DND-41 (cell line): Measurements from ENCODE around the gene RANBP9.

Source experiments
- ATAC-seq: fragments of 200-7000 bp; cut with Tn5 transposase; 3 replicates; pipeline ENCODE4 v1.9.1; 2021; ENCODE audit warnings: low read depth; ENCODE audit not compliant: insufficient read depth
- DNase-seq: peaks from one replicate; pipeline ENCODE4 v3.0.0-alpha.2; 2020
- H2AFZ ChIP-seq: 2 replicates; pipeline ENCODE4 v1.6.0; 2012; ENCODE audit warnings: low read depth, low read length
- H3K27ac ChIP-seq: 2 replicates; pipeline ENCODE4 v1.5.1; 2012; ENCODE audit warnings: low read length, inconsistent platforms
- H3K27me3 ChIP-seq: fragments of 200-600 bp; sonication (generic); 2 replicates; pipeline ENCODE4 v1.6.0; 2012; ENCODE audit warnings: low read length, mild to moderate bottlenecking, inconsistent platforms; ENCODE audit not compliant: insufficient read depth, poor library complexity
- H3K36me3 ChIP-seq: 2 replicates; pipeline ENCODE4 v1.5.1; 2012; ENCODE audit warnings: low read length, inconsistent platforms; ENCODE audit not compliant: insufficient read depth
- H3K4me1 ChIP-seq: 2 replicates; pipeline ENCODE4 v1.5.1; 2012; ENCODE audit warnings: mild to moderate bottlenecking, low read length; ENCODE audit not compliant: insufficient read depth
- H3K4me2 ChIP-seq: 2 replicates; pipeline ENCODE4 v1.6.0; 2012; ENCODE audit warnings: mild to moderate bottlenecking, moderate library complexity, low read length, inconsistent platforms; ENCODE audit not compliant: insufficient read depth
- H3K4me3 ChIP-seq, 2 experiments: fragments of 200-600 bp in 1 of 2; shearing (Covaris generic) in 1 of 2; 2 replicates each; pipeline ENCODE4 v1.5.1; 2012 to 2016; ENCODE audit warnings: inconsistent platforms in 2 of 2, low read length in 2 of 2, mild to moderate bottlenecking in 2 of 2, low read depth in 1 of 2, moderate library complexity in 1 of 2
- H3K79me2 ChIP-seq: 2 replicates; pipeline ENCODE4 v1.6.0; 2012; ENCODE audit warnings: low read length, inconsistent platforms; ENCODE audit not compliant: insufficient read depth
- H3K9ac ChIP-seq: 2 replicates; pipeline ENCODE4 v1.6.0; 2012; ENCODE audit warnings: low read depth, mild to moderate bottlenecking, inconsistent platforms, low read length, moderate library complexity
- H3K9me3 ChIP-seq: 2 replicates; pipeline ENCODE4 v1.5.1; 2012; ENCODE audit warnings: low read length, moderate library complexity, mild to moderate bottlenecking, inconsistent platforms; ENCODE audit not compliant: insufficient read depth, severe bottlenecking
- H4K20me1 ChIP-seq: 2 replicates; pipeline ENCODE4 v1.6.0; 2012; ENCODE audit warnings: low read length; ENCODE audit not compliant: insufficient read depth
- EZH2 ChIP-seq: IDR thresholded peaks from 3 replicates; pipeline ENCODE4 v1.6.1; 2012; ENCODE audit warnings: borderline replicate concordance, low read depth, mild to moderate bottlenecking, moderate library complexity, low read length, inconsistent platforms; ENCODE audit not compliant: severe bottlenecking
- TF ChIP-seq, protein P1 (sequence below): IDR thresholded peaks from 2 replicates; pipeline ENCODE4 v1.5.1; 2012; ENCODE audit warnings: borderline replicate concordance, low read length, moderate library complexity, mild to moderate bottlenecking; ENCODE audit not compliant: poor library complexity, severe bottlenecking; ENCODE audit errors: extremely low read depth

The RANBP9 gene

DNA sequence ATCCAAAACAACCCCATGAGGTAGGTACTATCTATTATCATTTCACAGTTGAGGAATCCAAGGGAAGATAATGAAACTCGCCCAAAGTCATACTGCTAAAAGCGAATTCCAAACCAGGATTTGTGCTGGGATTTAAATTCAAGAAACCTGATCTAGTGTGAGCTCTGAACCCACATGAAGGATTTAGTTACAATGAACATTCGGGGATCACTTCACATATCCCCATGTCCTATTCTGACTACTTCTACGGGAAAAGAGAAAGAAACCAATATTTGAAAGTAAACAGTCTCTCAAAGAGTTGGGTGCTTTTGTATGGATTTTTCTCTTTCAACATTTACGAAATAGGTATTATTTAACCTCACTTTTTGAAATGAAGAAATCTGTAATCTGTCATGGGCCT lies 12.9 kb downstream of the RANBP9 start:
- Histone ChIP-seq H3K4me2 (no peak overlapping the region), H3K9me3 (no peaks in the 10 kb centered on the region), H3K4me1 (peaks cover 10% of the 10 kb centered on the region; the same call in 1 of the 2 replicates), H3K9ac (no peak overlapping the region), H3K4me3 (no peak overlapping the region), H3K36me3 (peaks cover 50% of the 10 kb centered on the region), H3K27me3 (no peaks in the 10 kb centered on the region), H3K79me2 (peaks cover 99% of the 10 kb centered on the region), H2AFZ (no peak overlapping the region), H4K20me1 (peaks cover 69% of the 10 kb centered on the region), H3K27ac (no peak overlapping the region)
- DNase-seq (no peak), ATAC-seq (no peak)
- TF ChIP-seq, protein P1, sequence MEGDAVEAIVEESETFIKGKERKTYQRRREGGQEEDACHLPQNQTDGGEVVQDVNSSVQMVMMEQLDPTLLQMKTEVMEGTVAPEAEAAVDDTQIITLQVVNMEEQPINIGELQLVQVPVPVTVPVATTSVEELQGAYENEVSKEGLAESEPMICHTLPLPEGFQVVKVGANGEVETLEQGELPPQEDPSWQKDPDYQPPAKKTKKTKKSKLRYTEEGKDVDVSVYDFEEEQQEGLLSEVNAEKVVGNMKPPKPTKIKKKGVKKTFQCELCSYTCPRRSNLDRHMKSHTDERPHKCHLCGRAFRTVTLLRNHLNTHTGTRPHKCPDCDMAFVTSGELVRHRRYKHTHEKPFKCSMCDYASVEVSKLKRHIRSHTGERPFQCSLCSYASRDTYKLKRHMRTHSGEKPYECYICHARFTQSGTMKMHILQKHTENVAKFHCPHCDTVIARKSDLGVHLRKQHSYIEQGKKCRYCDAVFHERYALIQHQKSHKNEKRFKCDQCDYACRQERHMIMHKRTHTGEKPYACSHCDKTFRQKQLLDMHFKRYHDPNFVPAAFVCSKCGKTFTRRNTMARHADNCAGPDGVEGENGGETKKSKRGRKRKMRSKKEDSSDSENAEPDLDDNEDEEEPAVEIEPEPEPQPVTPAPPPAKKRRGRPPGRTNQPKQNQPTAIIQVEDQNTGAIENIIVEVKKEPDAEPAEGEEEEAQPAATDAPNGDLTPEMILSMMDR: no peak
- no peak for TF ChIP-seq EZH2

DNA sequence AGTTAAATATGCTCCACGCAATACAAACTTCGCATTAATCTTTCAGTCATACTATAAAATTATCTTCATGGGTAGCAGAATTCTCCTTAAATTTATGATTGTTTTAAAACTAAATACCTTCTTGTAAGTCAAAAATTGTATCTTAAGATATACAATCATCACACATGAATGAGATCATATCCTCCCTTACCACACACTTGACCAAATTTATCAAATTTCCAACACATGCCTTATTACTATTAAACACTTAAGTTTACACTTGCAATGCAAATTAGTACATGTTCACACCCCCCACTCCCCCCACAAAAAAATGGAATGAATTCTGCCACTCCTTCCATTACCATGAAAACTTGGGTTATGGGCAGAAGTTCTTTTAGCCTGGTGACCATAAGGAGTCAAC lies 13.8 kb downstream of the RANBP9 start:
- no peak for ATAC-seq
- peaks cover 99% of the 10 kb centered on the region for H3K79me2 ChIP-seq
- H3K9me3 ChIP-seq: no peaks in the 10 kb centered on the region
- H3K4me1 ChIP-seq: peaks cover 3% of the 10 kb centered on the region; the same call in 1 of the 2 replicates
- H3K9ac ChIP-seq: no peak overlapping the region
- peaks cover 67% of the 10 kb centered on the region for H4K20me1 ChIP-seq
- TF ChIP-seq EZH2: no peak
- TF ChIP-seq, protein P1: no peak
- no peak overlapping the region for H3K4me2 ChIP-seq
- DNase-seq: no peak
- no peak overlapping the region for H2AFZ ChIP-seq
- H3K36me3 ChIP-seq: peaks cover 51% of the 10 kb centered on the region
- no peaks in the 10 kb centered on the region for H3K27me3 ChIP-seq
- H3K4me3 ChIP-seq: no peak overlapping the region
- no peak overlapping the region for H3K27ac ChIP-seq

DNA sequence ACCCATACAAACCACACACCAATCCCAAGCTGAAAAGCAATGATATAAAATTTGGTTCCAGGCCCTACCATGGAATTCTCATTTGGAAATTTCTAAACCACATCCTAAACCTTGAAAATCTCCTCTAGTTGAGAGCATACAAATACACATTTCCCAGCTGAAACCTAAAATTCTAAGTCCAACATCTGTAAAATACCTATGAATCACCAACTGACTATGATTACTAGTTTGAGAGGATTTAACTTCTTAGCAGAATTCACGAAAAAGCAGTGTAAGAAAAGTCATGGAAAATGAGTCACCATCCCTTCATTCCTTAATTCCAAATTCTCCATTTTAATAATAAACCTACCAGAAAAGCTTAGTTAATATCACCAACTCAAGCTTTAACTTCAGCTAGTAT lies 15.4 kb downstream of the RANBP9 start:
- H3K9ac ChIP-seq: no peak overlapping the region
- no peaks in the 10 kb centered on the region for H3K27me3 ChIP-seq
- H3K4me3 ChIP-seq: no peak overlapping the region
- ATAC-seq: no peak
- H2AFZ ChIP-seq: no peak overlapping the region
- no peaks in the 10 kb centered on the region for H3K4me1 ChIP-seq
- H4K20me1 ChIP-seq: peaks cover 61% of the 10 kb centered on the region
- peaks cover 63% of the 10 kb centered on the region for H3K36me3 ChIP-seq
- TF ChIP-seq, protein P1: no peak
- TF ChIP-seq EZH2: no peak
- no peaks in the 10 kb centered on the region for H3K9me3 ChIP-seq
- no peak overlapping the region for H3K4me2 ChIP-seq
- no peak overlapping the region for H3K27ac ChIP-seq
- peaks cover 97% of the 10 kb centered on the region for H3K79me2 ChIP-seq
- DNase-seq: no peak

DNA sequence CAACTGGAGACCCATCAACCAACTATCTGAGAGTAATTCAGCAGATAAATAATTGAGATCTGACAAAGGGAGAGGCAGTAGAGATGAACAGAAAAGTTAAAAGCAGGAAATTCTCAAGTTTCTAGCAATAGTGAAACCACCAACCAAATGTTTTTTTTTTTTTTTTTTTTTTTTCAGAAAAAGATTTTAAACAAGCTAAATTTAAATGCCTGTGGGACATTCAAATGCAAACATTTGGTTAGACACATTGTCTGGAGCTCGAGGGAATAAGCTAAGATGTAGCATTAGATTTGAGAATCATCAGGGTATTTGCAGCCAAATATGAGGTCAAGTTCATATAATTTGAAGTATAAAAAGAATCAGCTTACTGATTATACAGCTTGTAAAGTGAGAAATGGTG lies 16.4 kb downstream of the RANBP9 start:
- H2AFZ ChIP-seq: no peak overlapping the region
- no peak overlapping the region for H3K4me3 ChIP-seq
- no peaks in the 10 kb centered on the region for H3K9me3 ChIP-seq
- H3K9ac ChIP-seq: no peak overlapping the region
- H3K36me3 ChIP-seq: peaks cover 66% of the 10 kb centered on the region
- no peak for TF ChIP-seq EZH2
- TF ChIP-seq, protein P1: no peak
- ATAC-seq (no peak), DNase-seq (no peak)
- H3K4me2 ChIP-seq: no peak overlapping the region
- H4K20me1 ChIP-seq: peaks cover 52% of the 10 kb centered on the region; the same call in 1 of the 2 replicates
- no peaks in the 10 kb centered on the region for H3K27me3 ChIP-seq
- H3K27ac ChIP-seq: no peak overlapping the region
- H3K79me2 ChIP-seq: peaks cover 96% of the 10 kb centered on the region
- H3K4me1 ChIP-seq: no peaks in the 10 kb centered on the region
